ENCODE measurements around the gene PICALM. TPM values are rescaled to one million over a fixed set of nuclear protein-coding genes. Genes with fewer than 3 reads are reported as not detected.

The PICALM gene
- total and polyA plus RNA-seq, 9 of the 15 experiments (the other 6 are each of a cell fraction or from before 2014, with no cell fraction given), result 41.3 to 990 (median 309) TPM

DNA sequence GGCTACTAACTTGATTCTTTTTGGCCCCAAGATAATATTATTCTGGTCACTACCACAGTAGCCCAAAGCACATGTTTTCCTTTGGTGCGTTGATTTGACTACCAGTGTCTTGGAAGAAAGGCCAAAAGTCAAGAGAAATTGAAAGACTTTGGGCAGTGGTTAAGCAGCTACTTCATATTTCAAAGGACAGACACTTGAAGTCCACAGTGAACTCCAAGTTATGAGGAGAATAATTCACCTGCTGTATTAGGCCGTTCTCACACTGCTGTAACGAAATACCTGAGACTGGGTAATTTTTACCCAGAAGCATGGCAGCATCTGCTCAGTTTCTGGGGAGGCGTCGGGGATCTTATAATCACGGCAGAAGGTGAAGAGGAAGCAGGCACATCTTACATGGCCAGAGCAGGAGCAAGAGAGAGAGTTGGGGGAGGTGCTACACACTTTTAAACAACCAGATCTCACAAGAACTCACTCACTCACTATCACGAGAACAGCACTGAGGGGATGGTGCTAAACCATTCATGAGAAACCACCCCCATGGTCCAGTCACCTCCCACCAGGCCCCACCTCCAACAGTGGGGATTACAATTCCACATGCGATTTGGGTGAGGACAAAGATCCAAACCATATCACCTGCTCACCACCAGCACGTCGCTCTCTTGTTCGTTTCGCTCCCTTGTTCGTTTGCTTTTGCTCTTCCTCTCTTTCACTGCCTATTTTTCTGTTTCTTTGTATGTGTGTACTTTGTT lies 40.2 kb upstream of the PICALM start (continued):
- TF ChIP-seq PHF21A (IDR thresholded peaks at IDR 0.05; ENCODE audit: borderline replicate concordance, low read depth) (no peak), EZH2 (IDR thresholded peaks at IDR 0.05; ENCODE audit: borderline replicate concordance, low read depth, low read length) (no peak), NFE2L1 (tag; IDR thresholded peaks at IDR 0.05; ENCODE audit: borderline replicate concordance, low read depth) (no peak), GABPB1 (CRISPR knock-in tag; IDR thresholded peaks at IDR 0.05) (no peak), ZNF184 (CRISPR knock-in tag; IDR thresholded peaks at IDR 0.05) (no peak), TRIM28 (IDR thresholded peaks at IDR 0.05) (0 out of 2 replicates have a peak, but pooled peaks have one; percentile 64), DNMT1 (IDR thresholded peaks at IDR 0.05) (no peak), RAD21 (CRISPR knock-in tag; conservative IDR thresholded peaks at IDR 0.05 in 1 of 2, IDR thresholded peaks at IDR 0.05 in 1 of 2) (no peak), MAFF (IDR thresholded peaks at IDR 0.05; ENCODE audit: low read length) (no peak)
- TF ChIP-seq, protein P1, sequence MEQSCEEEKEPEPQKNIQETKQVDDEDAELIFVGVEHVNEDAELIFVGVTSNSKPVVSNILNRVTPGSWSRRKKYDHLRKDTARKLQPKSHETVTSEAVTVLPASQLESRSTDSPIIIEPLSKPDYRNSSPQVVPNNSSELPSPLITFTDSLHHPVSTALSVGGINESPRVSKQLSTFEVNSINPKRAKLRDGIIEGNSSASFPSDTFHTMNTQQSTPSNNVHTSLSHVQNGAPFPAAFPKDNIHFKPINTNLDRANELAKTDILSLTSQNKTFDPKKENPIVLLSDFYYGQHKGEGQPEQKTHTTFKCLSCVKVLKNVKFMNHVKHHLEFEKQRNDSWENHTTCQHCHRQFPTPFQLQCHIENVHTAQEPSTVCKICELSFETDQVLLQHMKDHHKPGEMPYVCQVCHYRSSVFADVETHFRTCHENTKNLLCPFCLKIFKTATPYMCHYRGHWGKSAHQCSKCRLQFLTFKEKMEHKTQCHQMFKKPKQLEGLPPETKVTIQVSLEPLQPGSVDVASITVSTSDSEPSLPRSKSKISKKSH (CRISPR knock-in tag; IDR thresholded peaks at IDR 0.05), result no peak
- TF ChIP-seq, protein P2, sequence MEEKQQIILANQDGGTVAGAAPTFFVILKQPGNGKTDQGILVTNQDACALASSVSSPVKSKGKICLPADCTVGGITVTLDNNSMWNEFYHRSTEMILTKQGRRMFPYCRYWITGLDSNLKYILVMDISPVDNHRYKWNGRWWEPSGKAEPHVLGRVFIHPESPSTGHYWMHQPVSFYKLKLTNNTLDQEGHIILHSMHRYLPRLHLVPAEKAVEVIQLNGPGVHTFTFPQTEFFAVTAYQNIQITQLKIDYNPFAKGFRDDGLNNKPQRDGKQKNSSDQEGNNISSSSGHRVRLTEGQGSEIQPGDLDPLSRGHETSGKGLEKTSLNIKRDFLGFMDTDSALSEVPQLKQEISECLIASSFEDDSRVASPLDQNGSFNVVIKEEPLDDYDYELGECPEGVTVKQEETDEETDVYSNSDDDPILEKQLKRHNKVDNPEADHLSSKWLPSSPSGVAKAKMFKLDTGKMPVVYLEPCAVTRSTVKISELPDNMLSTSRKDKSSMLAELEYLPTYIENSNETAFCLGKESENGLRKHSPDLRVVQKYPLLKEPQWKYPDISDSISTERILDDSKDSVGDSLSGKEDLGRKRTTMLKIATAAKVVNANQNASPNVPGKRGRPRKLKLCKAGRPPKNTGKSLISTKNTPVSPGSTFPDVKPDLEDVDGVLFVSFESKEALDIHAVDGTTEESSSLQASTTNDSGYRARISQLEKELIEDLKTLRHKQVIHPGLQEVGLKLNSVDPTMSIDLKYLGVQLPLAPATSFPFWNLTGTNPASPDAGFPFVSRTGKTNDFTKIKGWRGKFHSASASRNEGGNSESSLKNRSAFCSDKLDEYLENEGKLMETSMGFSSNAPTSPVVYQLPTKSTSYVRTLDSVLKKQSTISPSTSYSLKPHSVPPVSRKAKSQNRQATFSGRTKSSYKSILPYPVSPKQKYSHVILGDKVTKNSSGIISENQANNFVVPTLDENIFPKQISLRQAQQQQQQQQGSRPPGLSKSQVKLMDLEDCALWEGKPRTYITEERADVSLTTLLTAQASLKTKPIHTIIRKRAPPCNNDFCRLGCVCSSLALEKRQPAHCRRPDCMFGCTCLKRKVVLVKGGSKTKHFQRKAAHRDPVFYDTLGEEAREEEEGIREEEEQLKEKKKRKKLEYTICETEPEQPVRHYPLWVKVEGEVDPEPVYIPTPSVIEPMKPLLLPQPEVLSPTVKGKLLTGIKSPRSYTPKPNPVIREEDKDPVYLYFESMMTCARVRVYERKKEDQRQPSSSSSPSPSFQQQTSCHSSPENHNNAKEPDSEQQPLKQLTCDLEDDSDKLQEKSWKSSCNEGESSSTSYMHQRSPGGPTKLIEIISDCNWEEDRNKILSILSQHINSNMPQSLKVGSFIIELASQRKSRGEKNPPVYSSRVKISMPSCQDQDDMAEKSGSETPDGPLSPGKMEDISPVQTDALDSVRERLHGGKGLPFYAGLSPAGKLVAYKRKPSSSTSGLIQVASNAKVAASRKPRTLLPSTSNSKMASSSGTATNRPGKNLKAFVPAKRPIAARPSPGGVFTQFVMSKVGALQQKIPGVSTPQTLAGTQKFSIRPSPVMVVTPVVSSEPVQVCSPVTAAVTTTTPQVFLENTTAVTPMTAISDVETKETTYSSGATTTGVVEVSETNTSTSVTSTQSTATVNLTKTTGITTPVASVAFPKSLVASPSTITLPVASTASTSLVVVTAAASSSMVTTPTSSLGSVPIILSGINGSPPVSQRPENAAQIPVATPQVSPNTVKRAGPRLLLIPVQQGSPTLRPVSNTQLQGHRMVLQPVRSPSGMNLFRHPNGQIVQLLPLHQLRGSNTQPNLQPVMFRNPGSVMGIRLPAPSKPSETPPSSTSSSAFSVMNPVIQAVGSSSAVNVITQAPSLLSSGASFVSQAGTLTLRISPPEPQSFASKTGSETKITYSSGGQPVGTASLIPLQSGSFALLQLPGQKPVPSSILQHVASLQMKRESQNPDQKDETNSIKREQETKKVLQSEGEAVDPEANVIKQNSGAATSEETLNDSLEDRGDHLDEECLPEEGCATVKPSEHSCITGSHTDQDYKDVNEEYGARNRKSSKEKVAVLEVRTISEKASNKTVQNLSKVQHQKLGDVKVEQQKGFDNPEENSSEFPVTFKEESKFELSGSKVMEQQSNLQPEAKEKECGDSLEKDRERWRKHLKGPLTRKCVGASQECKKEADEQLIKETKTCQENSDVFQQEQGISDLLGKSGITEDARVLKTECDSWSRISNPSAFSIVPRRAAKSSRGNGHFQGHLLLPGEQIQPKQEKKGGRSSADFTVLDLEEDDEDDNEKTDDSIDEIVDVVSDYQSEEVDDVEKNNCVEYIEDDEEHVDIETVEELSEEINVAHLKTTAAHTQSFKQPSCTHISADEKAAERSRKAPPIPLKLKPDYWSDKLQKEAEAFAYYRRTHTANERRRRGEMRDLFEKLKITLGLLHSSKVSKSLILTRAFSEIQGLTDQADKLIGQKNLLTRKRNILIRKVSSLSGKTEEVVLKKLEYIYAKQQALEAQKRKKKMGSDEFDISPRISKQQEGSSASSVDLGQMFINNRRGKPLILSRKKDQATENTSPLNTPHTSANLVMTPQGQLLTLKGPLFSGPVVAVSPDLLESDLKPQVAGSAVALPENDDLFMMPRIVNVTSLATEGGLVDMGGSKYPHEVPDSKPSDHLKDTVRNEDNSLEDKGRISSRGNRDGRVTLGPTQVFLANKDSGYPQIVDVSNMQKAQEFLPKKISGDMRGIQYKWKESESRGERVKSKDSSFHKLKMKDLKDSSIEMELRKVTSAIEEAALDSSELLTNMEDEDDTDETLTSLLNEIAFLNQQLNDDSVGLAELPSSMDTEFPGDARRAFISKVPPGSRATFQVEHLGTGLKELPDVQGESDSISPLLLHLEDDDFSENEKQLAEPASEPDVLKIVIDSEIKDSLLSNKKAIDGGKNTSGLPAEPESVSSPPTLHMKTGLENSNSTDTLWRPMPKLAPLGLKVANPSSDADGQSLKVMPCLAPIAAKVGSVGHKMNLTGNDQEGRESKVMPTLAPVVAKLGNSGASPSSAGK (IDR thresholded peaks at IDR 0.05), result peak; percentile 77
- TF ChIP-seq, protein P3, sequence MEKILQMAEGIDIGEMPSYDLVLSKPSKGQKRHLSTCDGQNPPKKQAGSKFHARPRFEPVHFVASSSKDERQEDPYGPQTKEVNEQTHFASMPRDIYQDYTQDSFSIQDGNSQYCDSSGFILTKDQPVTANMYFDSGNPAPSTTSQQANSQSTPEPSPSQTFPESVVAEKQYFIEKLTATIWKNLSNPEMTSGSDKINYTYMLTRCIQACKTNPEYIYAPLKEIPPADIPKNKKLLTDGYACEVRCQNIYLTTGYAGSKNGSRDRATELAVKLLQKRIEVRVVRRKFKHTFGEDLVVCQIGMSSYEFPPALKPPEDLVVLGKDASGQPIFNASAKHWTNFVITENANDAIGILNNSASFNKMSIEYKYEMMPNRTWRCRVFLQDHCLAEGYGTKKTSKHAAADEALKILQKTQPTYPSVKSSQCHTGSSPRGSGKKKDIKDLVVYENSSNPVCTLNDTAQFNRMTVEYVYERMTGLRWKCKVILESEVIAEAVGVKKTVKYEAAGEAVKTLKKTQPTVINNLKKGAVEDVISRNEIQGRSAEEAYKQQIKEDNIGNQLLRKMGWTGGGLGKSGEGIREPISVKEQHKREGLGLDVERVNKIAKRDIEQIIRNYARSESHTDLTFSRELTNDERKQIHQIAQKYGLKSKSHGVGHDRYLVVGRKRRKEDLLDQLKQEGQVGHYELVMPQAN (IDR thresholded peaks at IDR 0.05; ENCODE audit: borderline replicate concordance), result peak; percentile 29; the same call in 1 of the 2 replicates

Measured in K562 (cell line).